H9 (cell line): Measurements from ENCODE around the gene GGA2. TPM values are rescaled to one million over a fixed set of nuclear protein-coding genes. Genes with fewer than 3 reads are reported as not detected.

Experiments used
- DNase-seq: peaks from one replicate; pipeline ENCODE4 v3.0.0-alpha.2; 2017
- H2AFZ ChIP-seq: one replicate; pipeline ENCODE4 v1.6.1; 2013; ENCODE audit warnings: mild to moderate bottlenecking, low read length, control low read depth, moderate library complexity
- H2AK5ac ChIP-seq: 2 replicates; pipeline ENCODE4 v1.6.1; 2013; ENCODE audit warnings: low read length, control low read depth, mixed read lengths; ENCODE audit not compliant: insufficient read length
- H2BK120ac ChIP-seq: one replicate; pipeline ENCODE4 v1.6.1; 2013; ENCODE audit warnings: low read depth, mild to moderate bottlenecking, low read length, control low read depth, inconsistent platforms; ENCODE audit not compliant: poor library complexity, severe bottlenecking
- H2BK12ac ChIP-seq: 2 replicates; pipeline ENCODE4 v1.6.1; 2013; ENCODE audit warnings: low read length, control low read depth, mixed read lengths, low read depth; ENCODE audit not compliant: insufficient read length
- H2BK15ac ChIP-seq: 2 replicates; pipeline ENCODE4 v1.6.1; 2013; ENCODE audit warnings: low read depth, low read length, control low read depth
- H2BK20ac ChIP-seq: one replicate; pipeline ENCODE4 v1.6.1; 2013; ENCODE audit warnings: low read depth, mild to moderate bottlenecking, low read length, control low read depth, inconsistent platforms; ENCODE audit not compliant: poor library complexity, severe bottlenecking
- H2BK5ac ChIP-seq: 2 replicates; pipeline ENCODE4 v1.6.1; 2013; ENCODE audit warnings: low read length, control low read depth, mixed read lengths; ENCODE audit not compliant: insufficient read length
- H3K14ac ChIP-seq: 2 replicates; pipeline ENCODE4 v1.6.1; 2013; ENCODE audit warnings: low read length, control low read depth; ENCODE audit not compliant: insufficient read depth
- H3K18ac ChIP-seq: 2 replicates; pipeline ENCODE4 v1.6.1; 2013; ENCODE audit warnings: low read depth, mild to moderate bottlenecking, mixed read lengths, low read length, control low read depth; ENCODE audit not compliant: insufficient read length
- H3K23ac ChIP-seq: 2 replicates; pipeline ENCODE4 v1.6.1; 2013; ENCODE audit warnings: low read length, control low read depth, mixed read lengths, low read depth; ENCODE audit not compliant: insufficient read length
- H3K23me2 ChIP-seq: 2 replicates; pipeline ENCODE4 v1.6.1; 2013; ENCODE audit warnings: low read depth, mild to moderate bottlenecking, mixed read lengths, low read length, control low read depth; ENCODE audit not compliant: insufficient read length, poor library complexity, severe bottlenecking
- H3K27ac ChIP-seq: 2 replicates; pipeline ENCODE4 v1.5.1; 2013; ENCODE audit warnings: low read length, control low read depth, mixed read lengths, low read depth; ENCODE audit not compliant: insufficient read length
- H3K27me3 ChIP-seq: 2 replicates; pipeline ENCODE4 v1.6.1; 2013; ENCODE audit warnings: low read length, control low read depth, inconsistent platforms; ENCODE audit not compliant: insufficient read depth
- H3K4ac ChIP-seq: 2 replicates; pipeline ENCODE4 v1.6.1; 2013; ENCODE audit warnings: low read depth, mild to moderate bottlenecking, control low read depth, inconsistent platforms, low read length, moderate library complexity
- H3K4me1 ChIP-seq: 2 replicates; pipeline ENCODE4 v1.6.1; 2013; ENCODE audit warnings: low read length, control low read depth, inconsistent platforms; ENCODE audit not compliant: insufficient read depth
- H3K4me2 ChIP-seq: 2 replicates; pipeline ENCODE4 v1.6.1; 2013; ENCODE audit warnings: low read length, control low read depth, mixed read lengths; ENCODE audit not compliant: insufficient read length, insufficient read depth
- H3K56ac ChIP-seq: 2 replicates; pipeline ENCODE4 v1.6.1; 2013; ENCODE audit warnings: low read depth, mild to moderate bottlenecking, mixed read lengths, low read length, control low read depth; ENCODE audit not compliant: insufficient read length
- H3K79me1 ChIP-seq: 2 replicates; pipeline ENCODE4 v1.6.1; 2013; ENCODE audit warnings: low read depth, mild to moderate bottlenecking, moderate library complexity, low read length, control low read depth, inconsistent platforms; ENCODE audit not compliant: insufficient read depth, poor library complexity, severe bottlenecking
- H3K79me2 ChIP-seq: 2 replicates; pipeline ENCODE4 v1.6.1; 2013; ENCODE audit warnings: low read length, control low read depth, inconsistent platforms; ENCODE audit not compliant: insufficient read depth
- H3K9ac ChIP-seq: 2 replicates; pipeline ENCODE4 v1.6.1; 2013; ENCODE audit warnings: low read length, control low read depth, mixed read lengths; ENCODE audit not compliant: insufficient read length; ENCODE audit errors: extremely low read depth
- H3K9me3 ChIP-seq: one replicate; pipeline ENCODE4 v1.6.1; 2013; ENCODE audit warnings: low read depth, low read length, inconsistent platforms; ENCODE audit not compliant: control insufficient read depth
- H3T11ph ChIP-seq: one replicate; pipeline ENCODE4 v1.6.1; 2013; ENCODE audit warnings: mild to moderate bottlenecking, low read length, control low read depth, inconsistent platforms
- H4K20me1 ChIP-seq: one replicate; pipeline ENCODE4 v1.6.1; 2013; ENCODE audit not compliant: control insufficient read depth, insufficient read length, insufficient read depth
- H4K5ac ChIP-seq: 2 replicates; pipeline ENCODE4 v1.6.1; 2013; ENCODE audit warnings: low read depth, mild to moderate bottlenecking, mixed read lengths, low read length, control low read depth; ENCODE audit not compliant: insufficient read length
- H4K8ac ChIP-seq: replicated peaks from 2 replicates; pipeline ENCODE4 v1.6.1; 2013; ENCODE audit warnings: low read length, control low read depth, mixed read lengths, low read depth; ENCODE audit not compliant: insufficient read length
- H4K91ac ChIP-seq: 2 replicates; pipeline ENCODE4 v1.6.1; 2013; ENCODE audit warnings: low read depth, mild to moderate bottlenecking, moderate library complexity, mixed read lengths, low read length, control low read depth; ENCODE audit not compliant: insufficient read length
- H3K27ac Mint-ChIP-seq, 3 experiments: 2 replicates in 2 of 3; 3 replicates in 1 of 3; pipeline ENCODE4 v1.8.0; 2020 to 2021; ENCODE audit warnings: mixed read lengths in 3 of 3, mild to moderate bottlenecking in 1 of 3, moderate library complexity in 1 of 3
- H3K27me3 Mint-ChIP-seq: 2 replicates; pipeline ENCODE4 v1.8.0; 2021; ENCODE audit warnings: low read depth, mild to moderate bottlenecking, moderate library complexity, mixed read lengths
- H3K36me3 Mint-ChIP-seq, 3 experiments: 2 replicates in 2 of 3; 3 replicates in 1 of 3; pipeline ENCODE4 v1.8.0; 2020 to 2021; ENCODE audit warnings: low read depth in 3 of 3, mixed read lengths in 3 of 3; ENCODE audit not compliant: insufficient read depth in 1 of 3
- H3K4me1 Mint-ChIP-seq, 2 experiments: 2 replicates each; pipeline ENCODE4 v1.8.0; 2020; ENCODE audit warnings: mixed read lengths in 2 of 2
- H3K4me3 Mint-ChIP-seq, 2 experiments: 2 replicates in 1 of 2; 3 replicates in 1 of 2; pipeline ENCODE4 v1.8.0; 2020 to 2021; ENCODE audit warnings: mild to moderate bottlenecking in 2 of 2, mixed read lengths in 2 of 2, moderate library complexity in 1 of 2
- H3K9me3 Mint-ChIP-seq, 2 experiments: 2 replicates in 1 of 2; 3 replicates in 1 of 2; pipeline ENCODE4 v1.8.0; 2020; ENCODE audit warnings: mild to moderate bottlenecking in 2 of 2, mixed read lengths in 2 of 2, moderate library complexity in 1 of 2
- WGBS: extraction: QIAGEN DNeasy Blood & Tissue Kit; methylation state at CpG from one replicate; pipeline ENCODE4 v1.1.7; 2013; ENCODE audit warnings: missing lambda C conversion rate, low lambda C conversion rate, mixed read lengths; ENCODE audit not compliant: insufficient read length; ENCODE audit errors: extremely low coverage; 5-methylcytosine and 5-hydroxymethylcytosine counted together
- total RNA-seq: library from RNA; stranded (reverse); gene quantifications from 2 replicates; pipeline ENCODE4 v1.2.1, GENCODE V29; 2021
- TF ChIP-seq, protein P1 (sequence below): fragments of 200-600 bp; sonication (generic); conservative IDR thresholded peaks from 3 replicates; pipeline ENCODE4 v1.8.0; 2021; ENCODE audit warnings: antibody characterized with exemption, mild to moderate bottlenecking

The GGA2 gene
- total RNA-seq, 1 experiment from 2014 or later: 143 TPM

- Histone ChIP-seq H2AK5ac (no peak overlapping the region), H3K27ac (no peak overlapping the region), H2AFZ (no peak overlapping the region), H4K91ac (no peak overlapping the region), H2BK5ac (no peak overlapping the region), H4K8ac (no peak overlapping the region), H2BK20ac (no peak overlapping the region), H2BK120ac (no peak overlapping the region), H3K23me2 (no peaks in the 10 kb centered on the region), H3K14ac (no peak overlapping the region), H3K27me3 (no peaks in the 10 kb centered on the region), H4K5ac (no peak overlapping the region), H2BK15ac (no peak overlapping the region), H3K4me2 (no peak overlapping the region), H3K9ac (no peak overlapping the region), H3K56ac (no peak overlapping the region), H2BK12ac (no peak overlapping the region), H3K79me1 (no peaks in the 10 kb centered on the region), H3K4me1 (no peaks in the 10 kb centered on the region), H3K18ac (no peak overlapping the region), H3K4ac (no peak overlapping the region), H3K9me3 (no peaks in the 10 kb centered on the region), H3K79me2 (no peaks in the 10 kb centered on the region), H4K20me1 (no peaks in the 10 kb centered on the region), H3K23ac (no peak overlapping the region), H3T11ph (no peak overlapping the region)
- DNase-seq: no peak
- Mint-ChIP-seq H3K27me3 (no peaks in the 10 kb centered on the region), H3K9me3 (no peaks in the 10 kb centered on the region), H3K4me3 (no peak overlapping the region), H3K27ac (no peak overlapping the region; a peak in 1 of 7 replicates), H3K36me3 (peaks cover 27 to 81% (median 58%) of the 10 kb centered on the region in 3 experiments; a peak in 6 of 7 replicates), H3K4me1 (no peaks in the 10 kb centered on the region)
- no CpG with 5 or more reads among the region's 2 CpGs for WGBS
- TF ChIP-seq, protein P1, sequence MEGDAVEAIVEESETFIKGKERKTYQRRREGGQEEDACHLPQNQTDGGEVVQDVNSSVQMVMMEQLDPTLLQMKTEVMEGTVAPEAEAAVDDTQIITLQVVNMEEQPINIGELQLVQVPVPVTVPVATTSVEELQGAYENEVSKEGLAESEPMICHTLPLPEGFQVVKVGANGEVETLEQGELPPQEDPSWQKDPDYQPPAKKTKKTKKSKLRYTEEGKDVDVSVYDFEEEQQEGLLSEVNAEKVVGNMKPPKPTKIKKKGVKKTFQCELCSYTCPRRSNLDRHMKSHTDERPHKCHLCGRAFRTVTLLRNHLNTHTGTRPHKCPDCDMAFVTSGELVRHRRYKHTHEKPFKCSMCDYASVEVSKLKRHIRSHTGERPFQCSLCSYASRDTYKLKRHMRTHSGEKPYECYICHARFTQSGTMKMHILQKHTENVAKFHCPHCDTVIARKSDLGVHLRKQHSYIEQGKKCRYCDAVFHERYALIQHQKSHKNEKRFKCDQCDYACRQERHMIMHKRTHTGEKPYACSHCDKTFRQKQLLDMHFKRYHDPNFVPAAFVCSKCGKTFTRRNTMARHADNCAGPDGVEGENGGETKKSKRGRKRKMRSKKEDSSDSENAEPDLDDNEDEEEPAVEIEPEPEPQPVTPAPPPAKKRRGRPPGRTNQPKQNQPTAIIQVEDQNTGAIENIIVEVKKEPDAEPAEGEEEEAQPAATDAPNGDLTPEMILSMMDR: no peak
These were observed 25.6 kb upstream of the GGA2 start for GRCh38 chr16:23535901-23536300.
